Stomach (tissue), 9 donors: ENCODE data around the gene DEFB128. TPM values are rescaled to one million over a fixed set of nuclear protein-coding genes. Genes with fewer than 3 reads are reported as not detected.

Experiments
- DNase-seq, 2 donors: peaks; one replicate each; pipeline versions ENCODE4 v3.0.0 to v3.0.0-alpha.2; 2013 to 2019
- H3K27ac ChIP-seq, 5 donors: fragments of 200-600 bp in 4 of 5; sonication (generic) in 4 of 5; one replicate each; pipeline ENCODE4 v1.5.1; 2013 to 2019; ENCODE audit warnings: mild to moderate bottlenecking in 1 of 5, moderate library complexity in 1 of 5
- H3K27me3 ChIP-seq, 3 donors: fragments of 200-600 bp; sonication (generic); one replicate each; pipeline ENCODE4 v1.5.1; 2017 to 2019; ENCODE audit warnings: mixed run types in 1 of 3
- H3K36me3 ChIP-seq, 4 donors: fragments of 200-600 bp; sonication (generic); 1 replicate in 3 of 4; 2 replicates in 1 of 4; pipeline ENCODE4 v1.5.1; 2016 to 2019
- H3K4me1 ChIP-seq, 4 donors: fragments of 200-600 bp; sonication (generic); one replicate each; pipeline ENCODE4 v1.5.1; 2016 to 2019
- H3K4me3 ChIP-seq, 4 donors: fragments of 200-600 bp; sonication (generic) in 3 of 4; one replicate each; pipeline ENCODE4 v1.5.1; 2016 to 2019; ENCODE audit warnings: mild to moderate bottlenecking in 1 of 4
- H3K9me3 ChIP-seq, 4 donors: fragments of 200-600 bp; sonication (generic); one replicate each; pipeline ENCODE4 v1.5.1; 2016 to 2019
- CTCF ChIP-seq, 7 experiments: fragments of 450-650 bp in 4 of 7; fragments of 200-600 bp in 3 of 7; sonication (generic) in 3 of 7; IDR thresholded peaks; one replicate each; pipeline ENCODE4 v1.5.1; 2016 to 2019; ENCODE audit warnings: antibody characterized with exemption in 7 of 7, control low read depth in 2 of 7, mild to moderate bottlenecking in 1 of 7
- EP300 ChIP-seq: sonication (generic); formaldehyde crosslinking; IDR thresholded peaks from one replicate; pipeline ENCODE4 v1.6.1; 2017; ENCODE audit warnings: antibody characterized with exemption
- POLR2A ChIP-seq, 4 donors: fragments of 450-650 bp; IDR thresholded peaks; one replicate each; pipeline ENCODE4 v1.6.1; 2016; ENCODE audit warnings: antibody characterized with exemption in 4 of 4, control low read depth in 2 of 4, mild to moderate bottlenecking in 1 of 4, moderate library complexity in 1 of 4
- POLR2AphosphoS5 ChIP-seq, 3 donors: sonication (generic); formaldehyde crosslinking; IDR thresholded peaks; one replicate each; pipeline ENCODE4 v1.6.1; 2016; ENCODE audit warnings: antibody characterized with exemption in 3 of 3
- WGBS, 5 donors: extraction: QIAGEN DNeasy Blood & Tissue Kit in 3 of 5; methylation state at CpG; one replicate each; pipeline versions ENCODE4 v1.1.5 to v1.1.7; 2013 to 2018; 5-methylcytosine and 5-hydroxymethylcytosine counted together
- intact Hi-C: fragments of 100-400 bp; cut with DNase I; formaldehyde crosslinking; loops from one replicate; pipeline ENCODE4 v1.15.1; 2023; ENCODE audit warnings: low total_unique reads
- polyA plus RNA-seq, 3 donors: library from polyadenylated mRNA; stranded (reverse); fragments of 200-250 nt; gene quantifications; one replicate each; pipeline ENCODE4 v1.2.3, GENCODE V29; 2013
- total RNA-seq, 5 donors: library from RNA; depleted of rRNA; stranded (reverse); fragments of >200 nt; gene quantifications; one replicate each; pipeline versions ENCODE4 v1.1.0 to v1.2.3, GENCODE V29; 2014 to 2016
- donor health status: healthy with polysubstance abuse.
- donor health status: Bipolar disorder and iron deficiency.
- donor health status: healthy.

The DEFB128 gene
- total and polyA plus RNA-seq, 8 donors = not detected

- DNase-seq = no peak
- Histone ChIP-seq H3K4me3 (no peak overlapping the region), H3K36me3 (no peaks in the 10 kb centered on the region), H3K27ac (no peak overlapping the region), H3K27me3 (peaks cover 0 to 12% (median 0%) of the 10 kb centered on the region in 3 donors), H3K4me1 (no peaks in the 10 kb centered on the region), H3K9me3 (no peaks in the 10 kb centered on the region)
- 56 to 88% (median 71%) methylated on average over 2 of the region's 2 CpGs for WGBS, 5 donors
- intact Hi-C loops = no loop called here
- TF ChIP-seq POLR2AphosphoS5 (IDR thresholded peaks at IDR 0.05) = no peak
- TF ChIP-seq CTCF (IDR thresholded peaks at IDR 0.05) = no peak
- no peak for TF ChIP-seq EP300
- TF ChIP-seq POLR2A (IDR thresholded peaks at IDR 0.05) = no peak
Measured at GRCh38 chr20:168876-169275, 20.6 kb downstream of the DEFB128 start.

GRCh38 chr20:164618-165017 lies 24.9 kb downstream of the DEFB128 start:
- Histone ChIP-seq H3K4me3 (no peak overlapping the region), H3K27me3 (peaks cover 0 to 6% (median 0%) of the 10 kb centered on the region in 3 donors), H3K27ac (no peak overlapping the region), H3K9me3 (no peaks in the 10 kb centered on the region), H3K4me1 (no peaks in the 10 kb centered on the region), H3K36me3 (no peaks in the 10 kb centered on the region)
- intact Hi-C loops = no loop called here
- TF ChIP-seq POLR2AphosphoS5 (IDR thresholded peaks at IDR 0.05) = no peak
- TF ChIP-seq CTCF (IDR thresholded peaks at IDR 0.05) = no peak
- TF ChIP-seq POLR2A (IDR thresholded peaks at IDR 0.05) = no peak
- TF ChIP-seq EP300 = no peak
- no peak for DNase-seq
- WGBS, 5 donors = 41 to 55% (median 47%) methylated on average over 3 of the region's 3 CpGs

GRCh38 chr20:157154-157553 lies 32.4 kb downstream of the DEFB128 start, which contains the start of gene DEFB127:
Gene DEFB127, plus strand, starts transcription at chr20:157454. Its CDS starts 91 bp downstream, at chr20:157545.
- no peak for DNase-seq
- H3K4me3 ChIP-seq = no peak within 1 kb of the TSS
- H3K9me3 ChIP-seq = no peaks in the 10 kb centered on the region
- H3K27ac ChIP-seq = no peak within 1 kb of the TSS
- intact Hi-C loops = no loop called here
- TF ChIP-seq EP300 = no peak
- no peak for TF ChIP-seq CTCF (IDR thresholded peaks at IDR 0.05)
- no peak for TF ChIP-seq POLR2AphosphoS5 (IDR thresholded peaks at IDR 0.05)
- TF ChIP-seq POLR2A (IDR thresholded peaks at IDR 0.05) = no peak
- 88 to 99% (median 94%) methylated on average over 5 of the region's 5 CpGs for WGBS, 5 donors
- no peaks in the 10 kb centered on the region for H3K4me1 ChIP-seq
- no peaks in the 10 kb centered on the region for H3K36me3 ChIP-seq
- peaks cover 0 to 8% (median 8%) of the 10 kb centered on the region in 3 donors for H3K27me3 ChIP-seq

- H3K4me3 ChIP-seq = no peak overlapping the region
- no peaks in the 10 kb centered on the region for H3K4me1 ChIP-seq
- H3K27me3 ChIP-seq = peaks cover 0 to 9% (median 3%) of the 10 kb centered on the region in 3 donors
- no peak for TF ChIP-seq POLR2A (IDR thresholded peaks at IDR 0.05)
- no peak for TF ChIP-seq CTCF (IDR thresholded peaks at IDR 0.05)
- no peak for TF ChIP-seq POLR2AphosphoS5 (IDR thresholded peaks at IDR 0.05)
- no peak for TF ChIP-seq EP300
- H3K27ac ChIP-seq = no peak overlapping the region
- DNase-seq = no peak
- no peaks in the 10 kb centered on the region for H3K36me3 ChIP-seq
- intact Hi-C loops = no loop called here
- no peaks in the 10 kb centered on the region for H3K9me3 ChIP-seq
- WGBS, 5 donors = 75 to 100% (median 81%) methylated on average over 1 of the region's 1 CpG
Measured at GRCh38 chr20:152131-152530, 37.4 kb downstream of the DEFB128 start.
